ENCODE data around the gene UBE2U.

UBE2U gene

DNA sequence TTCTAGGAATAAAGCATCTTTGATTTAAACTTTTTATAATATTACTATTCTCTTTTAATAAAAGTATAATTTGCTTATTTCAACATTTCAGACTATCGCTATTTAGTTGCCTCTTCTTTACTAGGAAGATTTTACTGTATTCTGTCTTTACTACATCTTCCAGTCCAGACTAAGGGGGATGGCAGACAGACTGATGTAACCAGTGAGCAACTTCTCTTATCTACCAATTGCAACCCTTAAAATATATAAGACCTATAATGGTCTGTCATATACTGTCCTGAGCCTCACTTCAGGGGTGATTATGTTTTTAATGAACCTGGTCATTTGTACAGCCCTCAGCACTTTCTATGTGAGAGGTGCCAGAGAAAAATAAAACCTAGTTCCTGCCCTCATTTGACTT, 87.0 kb downstream of the UBE2U start:
- no peak for TF ChIP-seq CTCF (IDR thresholded peaks at IDR 0.05; ENCODE audit: control extremely low read depth, extremely low read depth, low read depth, missing control alignments)
- no peak for DNase-seq (ENCODE audit: extremely low spot score)
- ChIA-PET CTCF (no interaction called here), POLR2A (no interaction called here)

- TF ChIP-seq CTCF (IDR thresholded peaks at IDR 0.05; ENCODE audit: control extremely low read depth, extremely low read depth, low read depth, missing control alignments): no peak
- CTCF ChIA-PET: no interaction called here
- POLR2A ChIA-PET: no interaction called here
- no peak for DNase-seq (ENCODE audit: extremely low spot score)
Observed at GRCh38 chr1:64291931-64292330, 88.5 kb downstream of the UBE2U start.

DNA sequence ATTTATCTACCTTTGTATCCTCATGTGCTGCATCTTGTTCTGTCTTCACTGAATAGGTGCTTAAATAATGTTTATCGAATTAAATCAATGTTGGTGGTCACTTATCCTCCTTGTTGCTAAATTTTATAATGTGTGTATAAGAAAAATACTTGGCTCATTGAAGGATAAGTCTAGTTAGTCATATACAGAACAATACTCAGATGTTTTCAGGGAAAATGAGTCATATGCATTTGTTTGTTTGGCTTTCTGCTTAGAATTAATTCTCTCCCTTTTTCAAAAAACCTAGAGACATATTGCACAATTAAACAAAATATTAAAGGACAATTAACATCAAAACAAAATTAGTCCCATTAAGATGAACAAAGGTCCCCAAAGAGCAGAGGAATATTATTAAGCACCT, 89.0 kb downstream of the UBE2U start:
- POLR2A ChIA-PET: no interaction called here
- DNase-seq (ENCODE audit: extremely low spot score): no peak
- TF ChIP-seq CTCF (IDR thresholded peaks at IDR 0.05; ENCODE audit: control extremely low read depth, extremely low read depth, low read depth, missing control alignments): no peak
- CTCF ChIA-PET: no interaction called here

DNA sequence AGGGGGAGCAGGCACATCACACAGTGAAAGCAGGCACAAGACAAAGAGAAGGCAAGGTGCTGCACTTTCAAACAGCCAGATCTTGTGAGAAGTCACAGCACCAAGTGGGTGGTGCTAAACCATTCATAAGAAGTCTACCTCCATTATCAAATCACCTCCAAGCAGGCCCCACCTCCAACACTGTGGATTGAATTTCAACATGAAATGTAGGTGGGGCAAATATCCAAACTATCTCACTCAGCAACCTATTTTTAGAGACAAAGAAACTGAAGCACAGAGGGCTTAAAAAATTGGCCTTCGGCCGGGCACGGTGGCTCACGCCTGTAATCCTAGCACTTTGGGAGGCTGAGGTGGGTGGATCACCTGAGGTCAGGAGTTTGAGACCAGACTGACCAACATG, 90.4 kb downstream of the UBE2U start:
- no peak for TF ChIP-seq CTCF (IDR thresholded peaks at IDR 0.05; ENCODE audit: control extremely low read depth, extremely low read depth, low read depth, missing control alignments)
- CTCF ChIA-PET: no interaction called here
- DNase-seq (ENCODE audit: extremely low spot score): no peak
- POLR2A ChIA-PET: no interaction called here

- ChIA-PET CTCF (interaction anchor here (1.0 kb wide), 1 partner anchor 27 kb away, joined by 3 read pairs; no protein-coding TSS in a partner anchor), POLR2A (no interaction called here)
Observed at GRCh38 chr1:64295136-64295535, 91.7 kb downstream of the UBE2U start.

GRCh38 chr1:64295561-64295960, 92.1 kb downstream of the UBE2U start:
- no peak for DNase-seq (ENCODE audit: extremely low spot score)

More at GRCh38 chr1:64295136-64295535, 91.7 kb downstream of the UBE2U start:
- DNase-seq (ENCODE audit: extremely low spot score): no peak
- no peak for TF ChIP-seq CTCF (IDR thresholded peaks at IDR 0.05; ENCODE audit: control extremely low read depth, extremely low read depth, low read depth, missing control alignments)

More at GRCh38 chr1:64295561-64295960, 92.1 kb downstream of the UBE2U start:
- ChIA-PET POLR2A (no interaction called here), CTCF (interaction anchor here (1.0 kb wide), 1 partner anchor 27 kb away, joined by 3 read pairs; no protein-coding TSS in a partner anchor)
- no peak for TF ChIP-seq CTCF (IDR thresholded peaks at IDR 0.05; ENCODE audit: control extremely low read depth, extremely low read depth, low read depth, missing control alignments)

Measured in GM10248 (cell line).